ENCODE data around the gene MRPS35.

- TF ChIP-seq CTCF (IDR thresholded peaks at IDR 0.05): no peak
- no peak for TF ChIP-seq POLR2AphosphoS5 (IDR thresholded peaks at IDR 0.05)
Measured at GRCh38 chr12:27685274-27685673, 25.4 kb upstream of the MRPS35 start.

Measured in prostate gland (tissue), 2 donors.